Neural cell (in vitro differentiated cells): ENCODE data around the gene BTRC. TPM values are rescaled to one million over a fixed set of nuclear protein-coding genes. Genes with fewer than 3 reads are reported as not detected.

Experiments
- H2AFZ ChIP-seq: fragments of 200-600, 300-800 bp; sonication (generic), shearing (Covaris generic); 2 replicates; pipeline ENCODE4 v1.6.0; 2014; ENCODE audit warnings: low read depth, mild to moderate bottlenecking, antibody characterized with exemption, low read length, moderate library complexity
- H3F3A ChIP-seq: fragments of 200-600 bp; shearing (Covaris generic); 2 replicates; pipeline ENCODE4 v1.6.1; 2016; ENCODE audit warnings: mild to moderate bottlenecking, moderate library complexity, mixed read lengths, antibody characterized with exemption, low read length; ENCODE audit not compliant: insufficient read depth, poor library complexity, severe bottlenecking
- H3K27ac ChIP-seq: fragments of 200-600, 300-800 bp; sonication (generic), shearing (Covaris generic); 2 replicates; pipeline ENCODE4 v1.5.1; 2014; ENCODE audit warnings: mild to moderate bottlenecking, low read length, moderate library complexity
- H3K27me3 ChIP-seq: fragments of 300-800, 200-600 bp; sonication (generic), shearing (Covaris generic); 2 replicates; pipeline ENCODE4 v1.6.0; 2014; ENCODE audit warnings: mild to moderate bottlenecking, low read depth, low read length, moderate library complexity; ENCODE audit not compliant: insufficient read depth
- H3K36me3 ChIP-seq: fragments of 300-800, 200-600 bp; sonication (generic), shearing (Covaris generic); 2 replicates; pipeline ENCODE4 v1.5.1; 2014; ENCODE audit warnings: mild to moderate bottlenecking, antibody characterized with exemption, low read length, moderate library complexity; ENCODE audit not compliant: insufficient read depth
- H3K4me2 ChIP-seq: fragments of 300-800, 200-600 bp; sonication (generic), shearing (Covaris generic); 2 replicates; pipeline ENCODE4 v1.6.0; 2014; ENCODE audit warnings: mild to moderate bottlenecking, low read length
- H3K4me3 ChIP-seq: fragments of 300-800, 200-600 bp; sonication (generic), shearing (Covaris generic); 2 replicates; pipeline ENCODE4 v1.5.1; 2014; ENCODE audit warnings: mild to moderate bottlenecking, low read length, moderate library complexity
- H3K79me2 ChIP-seq: fragments of 200-600 bp; shearing (Covaris generic); replicated peaks from 2 replicates; pipeline ENCODE4 v1.6.0; 2014; ENCODE audit warnings: mild to moderate bottlenecking, low read length, moderate library complexity; ENCODE audit not compliant: insufficient read depth
- H3K9ac ChIP-seq: fragments of 300-800, 200-600 bp; sonication (generic), shearing (Covaris generic); 2 replicates; pipeline ENCODE4 v1.6.1; 2016; ENCODE audit warnings: mild to moderate bottlenecking, low read length, mixed read lengths
- H3K9me2 ChIP-seq: fragments of 200-600 bp; shearing (Covaris generic); 2 replicates; pipeline ENCODE4 v1.6.1; 2016; ENCODE audit warnings: mild to moderate bottlenecking, low read length, mixed read lengths; ENCODE audit not compliant: insufficient read depth
- H3K9me3 ChIP-seq: fragments of 200-600, 300-800 bp; sonication (generic), shearing (Covaris generic); 2 replicates; pipeline ENCODE4 v1.6.1; 2016; ENCODE audit warnings: mild to moderate bottlenecking, mixed run types, low read length, moderate library complexity, mixed read lengths
- H4K20me1 ChIP-seq: fragments of 200-600 bp; shearing (Covaris generic); 2 replicates; pipeline ENCODE4 v1.6.1; 2016; ENCODE audit warnings: mild to moderate bottlenecking, mixed run types; ENCODE audit not compliant: insufficient read depth
- EP300 ChIP-seq: fragments of 450-650 bp; conservative IDR thresholded peaks from 2 replicates; pipeline ENCODE4 v1.6.1; 2014; ENCODE audit warnings: antibody characterized with exemption, mild to moderate bottlenecking, moderate library complexity; ENCODE audit not compliant: poor library complexity, severe bottlenecking
- EZH2 ChIP-seq: fragments of 200-600, 300-800 bp; shearing (Covaris generic), sonication (generic); IDR thresholded peaks from 2 replicates; pipeline ENCODE4 v1.6.1; 2014; ENCODE audit warnings: antibody characterized with exemption, low read length, borderline replicate concordance, mild to moderate bottlenecking; ENCODE audit not compliant: insufficient read depth, poor library complexity, severe bottlenecking
- MXI1 ChIP-seq: fragments of 450-650 bp; conservative IDR thresholded peaks from 2 replicates; pipeline ENCODE4 v1.6.1; 2014; ENCODE audit warnings: antibody characterized with exemption, mild to moderate bottlenecking; ENCODE audit not compliant: poor library complexity, severe bottlenecking
- POLR2AphosphoS5 ChIP-seq: IDR thresholded peaks from 2 replicates; pipeline ENCODE4 v1.6.1; 2012
- RAD21 ChIP-seq: fragments of 450-650 bp; conservative IDR thresholded peaks from 2 replicates; pipeline ENCODE4 v1.6.1; 2014; ENCODE audit warnings: antibody characterized with exemption, mild to moderate bottlenecking, moderate library complexity
- SMC3 ChIP-seq: fragments of 450-650 bp; conservative IDR thresholded peaks from 2 replicates; pipeline ENCODE4 v1.6.1; 2014; ENCODE audit warnings: antibody characterized with exemption, mild to moderate bottlenecking, moderate library complexity; ENCODE audit not compliant: poor library complexity
- TAF1 ChIP-seq: IDR thresholded peaks from 2 replicates; pipeline ENCODE4 v1.6.1; 2012; ENCODE audit warnings: low read depth
- polyA plus RNA-seq: library from polyadenylated mRNA; depleted of rRNA; stranded (reverse); fragments of >200 nt; gene quantifications from 2 replicates; pipeline ENCODE4 v1.2.3, GENCODE V29; 2014
- TF ChIP-seq, protein P1 (sequence below): IDR thresholded peaks from 2 replicates; pipeline ENCODE4 v1.6.1; 2012; ENCODE audit warnings: borderline replicate concordance
- TF ChIP-seq, protein P2 (sequence below): fragments of 450-650 bp; IDR thresholded peaks from 2 replicates; pipeline ENCODE4 v1.5.1; 2014; ENCODE audit warnings: antibody characterized with exemption, mild to moderate bottlenecking, moderate library complexity; ENCODE audit not compliant: poor library complexity, severe bottlenecking

BTRC gene
- polyA plus RNA-seq, 1 donor from 2014 or later: 32.6 TPM

DNA sequence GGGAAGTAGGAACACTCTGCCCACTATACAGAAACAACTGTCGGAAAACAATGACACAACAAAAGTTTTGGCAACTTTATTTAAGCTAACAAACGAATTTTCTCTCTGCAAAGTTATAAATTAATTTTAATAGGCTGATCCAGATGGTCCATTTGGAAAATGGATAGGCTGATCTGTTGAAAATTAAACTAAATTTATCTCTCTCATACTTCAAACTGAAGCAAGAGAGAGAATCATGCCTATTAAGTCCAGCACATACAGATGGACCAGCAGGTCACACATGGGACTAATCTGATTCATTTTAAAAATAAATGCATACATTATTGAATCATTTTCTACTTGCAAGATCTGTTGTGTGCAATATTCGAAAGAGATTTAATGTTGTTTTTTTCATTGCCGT is 110.1 kb downstream of the BTRC start:
- TF ChIP-seq RAD21: no peak
- no peak for TF ChIP-seq MXI1
- no peak for TF ChIP-seq EZH2
- TF ChIP-seq POLR2AphosphoS5: no peak
- TF ChIP-seq, protein P1, sequence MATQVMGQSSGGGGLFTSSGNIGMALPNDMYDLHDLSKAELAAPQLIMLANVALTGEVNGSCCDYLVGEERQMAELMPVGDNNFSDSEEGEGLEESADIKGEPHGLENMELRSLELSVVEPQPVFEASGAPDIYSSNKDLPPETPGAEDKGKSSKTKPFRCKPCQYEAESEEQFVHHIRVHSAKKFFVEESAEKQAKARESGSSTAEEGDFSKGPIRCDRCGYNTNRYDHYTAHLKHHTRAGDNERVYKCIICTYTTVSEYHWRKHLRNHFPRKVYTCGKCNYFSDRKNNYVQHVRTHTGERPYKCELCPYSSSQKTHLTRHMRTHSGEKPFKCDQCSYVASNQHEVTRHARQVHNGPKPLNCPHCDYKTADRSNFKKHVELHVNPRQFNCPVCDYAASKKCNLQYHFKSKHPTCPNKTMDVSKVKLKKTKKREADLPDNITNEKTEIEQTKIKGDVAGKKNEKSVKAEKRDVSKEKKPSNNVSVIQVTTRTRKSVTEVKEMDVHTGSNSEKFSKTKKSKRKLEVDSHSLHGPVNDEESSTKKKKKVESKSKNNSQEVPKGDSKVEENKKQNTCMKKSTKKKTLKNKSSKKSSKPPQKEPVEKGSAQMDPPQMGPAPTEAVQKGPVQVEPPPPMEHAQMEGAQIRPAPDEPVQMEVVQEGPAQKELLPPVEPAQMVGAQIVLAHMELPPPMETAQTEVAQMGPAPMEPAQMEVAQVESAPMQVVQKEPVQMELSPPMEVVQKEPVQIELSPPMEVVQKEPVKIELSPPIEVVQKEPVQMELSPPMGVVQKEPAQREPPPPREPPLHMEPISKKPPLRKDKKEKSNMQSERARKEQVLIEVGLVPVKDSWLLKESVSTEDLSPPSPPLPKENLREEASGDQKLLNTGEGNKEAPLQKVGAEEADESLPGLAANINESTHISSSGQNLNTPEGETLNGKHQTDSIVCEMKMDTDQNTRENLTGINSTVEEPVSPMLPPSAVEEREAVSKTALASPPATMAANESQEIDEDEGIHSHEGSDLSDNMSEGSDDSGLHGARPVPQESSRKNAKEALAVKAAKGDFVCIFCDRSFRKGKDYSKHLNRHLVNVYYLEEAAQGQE: no peak
- TF ChIP-seq, protein P2, sequence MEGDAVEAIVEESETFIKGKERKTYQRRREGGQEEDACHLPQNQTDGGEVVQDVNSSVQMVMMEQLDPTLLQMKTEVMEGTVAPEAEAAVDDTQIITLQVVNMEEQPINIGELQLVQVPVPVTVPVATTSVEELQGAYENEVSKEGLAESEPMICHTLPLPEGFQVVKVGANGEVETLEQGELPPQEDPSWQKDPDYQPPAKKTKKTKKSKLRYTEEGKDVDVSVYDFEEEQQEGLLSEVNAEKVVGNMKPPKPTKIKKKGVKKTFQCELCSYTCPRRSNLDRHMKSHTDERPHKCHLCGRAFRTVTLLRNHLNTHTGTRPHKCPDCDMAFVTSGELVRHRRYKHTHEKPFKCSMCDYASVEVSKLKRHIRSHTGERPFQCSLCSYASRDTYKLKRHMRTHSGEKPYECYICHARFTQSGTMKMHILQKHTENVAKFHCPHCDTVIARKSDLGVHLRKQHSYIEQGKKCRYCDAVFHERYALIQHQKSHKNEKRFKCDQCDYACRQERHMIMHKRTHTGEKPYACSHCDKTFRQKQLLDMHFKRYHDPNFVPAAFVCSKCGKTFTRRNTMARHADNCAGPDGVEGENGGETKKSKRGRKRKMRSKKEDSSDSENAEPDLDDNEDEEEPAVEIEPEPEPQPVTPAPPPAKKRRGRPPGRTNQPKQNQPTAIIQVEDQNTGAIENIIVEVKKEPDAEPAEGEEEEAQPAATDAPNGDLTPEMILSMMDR: no peak
- no peak for TF ChIP-seq EP300
- no peak for TF ChIP-seq TAF1
- no peak for TF ChIP-seq SMC3
- no peaks in the 10 kb centered on the region for H3K9me2 ChIP-seq
- H3K79me2 ChIP-seq: peaks cover 11% of the 10 kb centered on the region
- H3K36me3 ChIP-seq: no peaks in the 10 kb centered on the region
- H3K9me3 ChIP-seq: no peaks in the 10 kb centered on the region
- no peak overlapping the region for H3K4me2 ChIP-seq
- H4K20me1 ChIP-seq: no peaks in the 10 kb centered on the region
- no peak overlapping the region for H3K27ac ChIP-seq
- H3K9ac ChIP-seq: no peak overlapping the region
- no peak overlapping the region for H2AFZ ChIP-seq
- H3F3A ChIP-seq: peaks cover 5% of the 10 kb centered on the region
- H3K4me3 ChIP-seq: no peak overlapping the region
- peaks cover 11% of the 10 kb centered on the region for H3K27me3 ChIP-seq

DNA sequence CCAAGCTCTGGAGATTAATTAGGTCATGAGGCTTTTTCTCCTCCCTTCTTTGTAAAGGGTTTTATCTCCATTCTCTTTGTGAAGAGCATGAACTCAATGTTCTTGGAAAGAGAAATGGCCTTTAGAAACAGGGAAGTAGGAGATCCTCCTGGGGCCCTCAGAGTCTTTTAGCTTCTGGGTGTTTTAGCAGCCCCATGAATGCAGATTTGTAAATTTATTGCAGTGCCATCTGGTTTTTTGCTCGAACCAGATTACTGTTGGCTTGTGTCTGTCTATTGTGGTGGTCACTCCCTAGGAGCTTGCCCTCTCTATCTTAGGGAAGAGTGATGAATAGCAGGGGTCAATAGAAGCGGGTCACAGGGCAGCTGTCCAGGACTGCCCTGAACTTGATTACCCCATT is 110.6 kb downstream of the BTRC start:
- Histone ChIP-seq H2AFZ (no peak overlapping the region), H3K9me3 (no peaks in the 10 kb centered on the region), H3K79me2 (peaks cover 10% of the 10 kb centered on the region), H3K36me3 (no peaks in the 10 kb centered on the region), H3K27ac (no peak overlapping the region), H3F3A (peaks cover 5% of the 10 kb centered on the region), H3K4me2 (no peak overlapping the region), H3K4me3 (no peak overlapping the region), H3K9me2 (no peaks in the 10 kb centered on the region), H3K9ac (no peak overlapping the region), H4K20me1 (no peaks in the 10 kb centered on the region), H3K27me3 (peaks cover 10% of the 10 kb centered on the region)
- no peak for TF ChIP-seq TAF1
- no peak for TF ChIP-seq SMC3
- TF ChIP-seq POLR2AphosphoS5: no peak
- TF ChIP-seq, protein P2: no peak
- TF ChIP-seq EP300: no peak
- TF ChIP-seq, protein P1: no peak
- no peak for TF ChIP-seq EZH2
- no peak for TF ChIP-seq MXI1
- no peak for TF ChIP-seq RAD21
